Kidney epithelial cell (primary cell): Measurements from ENCODE around the gene FOXF1. TPM values are rescaled to one million over a fixed set of nuclear protein-coding genes. Genes with fewer than 3 reads are reported as not detected.

Source experiments
- DNase-seq: peaks from one replicate; pipeline ENCODE4 v3.0.0-alpha.2; 2010; ENCODE audit warnings: low read depth
- H3K27me3 ChIP-seq: 2 replicates; pipeline ENCODE4 v1.6.0; 2011; ENCODE audit warnings: low read length; ENCODE audit not compliant: control insufficient read depth, insufficient read depth
- H3K36me3 ChIP-seq: 2 replicates; pipeline ENCODE4 v1.5.1; 2011; ENCODE audit warnings: low read length; ENCODE audit not compliant: control insufficient read depth, insufficient read depth
- H3K4me3 ChIP-seq: 2 replicates; pipeline ENCODE4 v1.5.1; 2011; ENCODE audit warnings: low read depth, mild to moderate bottlenecking, control low read depth, low read length
- total RNA-seq: library from RNA; depleted of rRNA; stranded (reverse); fragments of >200 nt; gene quantifications from 2 replicates; pipeline ENCODE4 v1.2.3, GENCODE V29; 2015
- TF ChIP-seq, protein P1 (sequence below): IDR thresholded peaks from 2 replicates; pipeline ENCODE4 v1.5.1; 2011; ENCODE audit warnings: mild to moderate bottlenecking, moderate library complexity, low read length, control low read depth, inconsistent platforms; ENCODE audit not compliant: insufficient read depth, poor library complexity, severe bottlenecking

FOXF1 gene
- total RNA-seq, 1 donor from 2014 or later: not detected

DNA sequence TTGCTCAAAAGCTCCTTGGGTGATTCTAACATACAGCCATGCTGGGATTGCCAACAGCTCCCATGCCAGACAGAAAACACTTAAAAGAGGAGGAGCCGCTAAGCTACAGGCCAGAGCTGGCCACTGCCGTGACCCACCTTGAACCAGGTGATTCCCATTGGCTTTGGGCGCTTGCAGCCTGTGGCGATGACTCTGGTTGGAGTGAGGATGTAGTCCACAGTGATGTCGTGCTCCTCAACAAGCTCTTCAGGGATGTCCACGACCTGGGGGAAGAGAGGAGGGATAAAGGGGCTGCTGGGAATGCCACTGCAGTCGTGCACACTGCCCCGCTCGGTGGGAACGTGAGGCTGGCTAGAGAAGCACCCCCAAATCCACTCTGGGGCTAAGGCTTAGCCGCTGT, 31.2 kb downstream of the FOXF1 start:
- no peaks in the 10 kb centered on the region for H3K27me3 ChIP-seq
- TF ChIP-seq, protein P1, sequence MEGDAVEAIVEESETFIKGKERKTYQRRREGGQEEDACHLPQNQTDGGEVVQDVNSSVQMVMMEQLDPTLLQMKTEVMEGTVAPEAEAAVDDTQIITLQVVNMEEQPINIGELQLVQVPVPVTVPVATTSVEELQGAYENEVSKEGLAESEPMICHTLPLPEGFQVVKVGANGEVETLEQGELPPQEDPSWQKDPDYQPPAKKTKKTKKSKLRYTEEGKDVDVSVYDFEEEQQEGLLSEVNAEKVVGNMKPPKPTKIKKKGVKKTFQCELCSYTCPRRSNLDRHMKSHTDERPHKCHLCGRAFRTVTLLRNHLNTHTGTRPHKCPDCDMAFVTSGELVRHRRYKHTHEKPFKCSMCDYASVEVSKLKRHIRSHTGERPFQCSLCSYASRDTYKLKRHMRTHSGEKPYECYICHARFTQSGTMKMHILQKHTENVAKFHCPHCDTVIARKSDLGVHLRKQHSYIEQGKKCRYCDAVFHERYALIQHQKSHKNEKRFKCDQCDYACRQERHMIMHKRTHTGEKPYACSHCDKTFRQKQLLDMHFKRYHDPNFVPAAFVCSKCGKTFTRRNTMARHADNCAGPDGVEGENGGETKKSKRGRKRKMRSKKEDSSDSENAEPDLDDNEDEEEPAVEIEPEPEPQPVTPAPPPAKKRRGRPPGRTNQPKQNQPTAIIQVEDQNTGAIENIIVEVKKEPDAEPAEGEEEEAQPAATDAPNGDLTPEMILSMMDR: no peak
- DNase-seq: no peak
- peaks cover 1% of the 10 kb centered on the region for H3K36me3 ChIP-seq
- H3K4me3 ChIP-seq: no peak overlapping the region

DNA sequence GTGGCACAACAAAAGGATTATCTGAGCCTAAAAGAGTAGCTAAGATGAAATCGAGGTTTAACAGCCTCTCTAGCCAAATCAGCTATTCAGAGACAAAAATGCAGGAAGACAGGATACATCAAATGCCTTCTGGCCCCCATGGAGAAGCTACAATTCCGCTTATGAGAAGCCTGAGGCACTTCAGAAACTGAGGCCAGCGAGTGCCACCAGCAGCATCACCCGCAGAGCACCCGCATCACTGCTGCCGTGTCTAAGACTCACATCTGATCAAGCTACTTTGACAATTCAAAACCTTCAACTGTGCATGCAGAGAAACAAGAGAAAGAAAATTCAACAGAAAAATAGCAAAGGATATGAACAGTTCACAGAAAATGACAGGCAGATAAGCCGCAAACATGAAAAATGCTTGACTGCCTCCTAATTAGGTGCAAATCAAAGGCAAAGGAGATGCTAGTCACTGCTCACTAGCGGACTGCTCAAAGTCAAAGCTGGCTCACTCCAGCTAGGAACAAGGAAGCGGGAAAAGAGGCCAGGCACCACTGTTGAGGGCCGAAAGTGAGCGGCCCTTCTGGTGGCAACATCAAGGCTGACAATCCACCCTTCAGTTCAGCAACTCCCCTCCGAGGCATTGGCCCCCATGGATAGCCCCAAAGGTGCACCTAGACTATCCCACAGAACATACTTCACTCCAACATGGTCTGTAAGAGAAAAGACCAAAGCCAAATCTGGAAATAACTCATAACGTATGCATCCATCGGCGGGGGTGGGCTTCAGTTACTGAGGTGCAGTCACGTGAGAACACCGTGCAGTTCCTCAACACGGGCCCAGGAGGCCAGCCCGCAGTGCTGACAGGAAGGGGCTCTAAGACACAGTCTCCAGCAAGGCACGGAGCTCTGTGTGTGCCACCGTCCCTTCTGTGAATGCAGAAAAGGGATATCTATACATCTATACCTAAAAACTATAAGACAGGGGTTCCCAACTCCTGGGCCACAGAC, 32.7 kb downstream of the FOXF1 start:
- TF ChIP-seq, protein P1: no peak
- Histone ChIP-seq H3K36me3 (peaks cover 1% of the 10 kb centered on the region), H3K27me3 (no peaks in the 10 kb centered on the region), H3K4me3 (no peak overlapping the region)
- no peak for DNase-seq

DNA sequence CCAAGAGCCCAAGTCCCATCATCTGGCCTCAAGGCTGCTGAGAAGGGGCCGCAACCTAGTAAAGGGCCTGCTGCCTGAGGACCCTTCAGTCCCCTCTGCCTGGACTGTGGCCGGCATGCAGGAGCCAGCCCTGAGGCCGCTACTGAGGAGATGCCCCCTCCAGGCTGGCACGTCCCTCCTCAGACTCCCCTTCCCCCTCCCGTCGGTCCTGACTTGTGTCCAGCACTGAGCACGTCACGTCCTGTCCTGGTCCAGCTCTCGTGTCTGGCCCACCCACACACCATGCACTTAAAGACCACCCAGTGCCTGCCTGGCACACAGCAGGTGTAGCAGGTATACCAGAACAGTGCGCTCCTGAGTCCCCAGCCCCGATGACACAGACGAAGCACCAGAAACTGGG, 35.2 kb downstream of the FOXF1 start:
- Histone ChIP-seq H3K4me3 (no peak overlapping the region), H3K36me3 (no peaks in the 10 kb centered on the region), H3K27me3 (no peaks in the 10 kb centered on the region)
- TF ChIP-seq, protein P1: no peak
- DNase-seq: no peak

DNA sequence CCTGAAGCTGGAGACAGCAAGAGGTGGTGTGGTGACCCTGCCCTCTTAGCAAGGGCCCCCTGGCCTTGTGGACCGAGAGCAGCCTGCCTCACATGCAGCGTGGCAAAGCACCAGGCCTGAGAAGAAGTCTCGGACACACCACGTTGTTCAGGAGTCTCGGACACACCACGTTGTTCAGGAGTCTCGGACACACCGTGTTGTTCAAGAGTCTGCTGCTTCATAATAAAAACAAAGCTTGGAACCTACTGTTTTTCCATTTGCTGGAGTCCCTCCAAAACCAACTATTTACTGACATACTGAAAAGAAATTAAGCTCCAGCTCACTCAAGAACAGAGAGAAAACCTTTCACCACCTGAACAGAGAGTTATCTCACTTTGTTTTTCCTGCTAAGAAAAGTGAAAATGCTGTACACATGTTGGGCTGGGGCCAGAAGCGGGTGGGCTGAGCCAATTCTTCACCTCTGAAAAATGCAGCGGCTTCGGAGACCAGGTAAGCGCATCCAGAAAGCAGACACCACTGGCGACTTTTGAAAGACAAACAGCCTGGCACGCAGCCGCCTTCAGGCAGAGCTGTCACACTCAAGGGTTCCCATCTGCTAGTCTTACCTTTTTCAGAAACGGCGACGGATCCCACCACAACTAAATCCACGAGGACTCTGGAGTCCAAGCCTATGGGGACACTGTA, 35.8 kb downstream of the FOXF1 start:
- Histone ChIP-seq H3K4me3 (no peak overlapping the region), H3K27me3 (no peaks in the 10 kb centered on the region), H3K36me3 (no peaks in the 10 kb centered on the region)
- no peak for DNase-seq
- TF ChIP-seq, protein P1: no peak

DNA sequence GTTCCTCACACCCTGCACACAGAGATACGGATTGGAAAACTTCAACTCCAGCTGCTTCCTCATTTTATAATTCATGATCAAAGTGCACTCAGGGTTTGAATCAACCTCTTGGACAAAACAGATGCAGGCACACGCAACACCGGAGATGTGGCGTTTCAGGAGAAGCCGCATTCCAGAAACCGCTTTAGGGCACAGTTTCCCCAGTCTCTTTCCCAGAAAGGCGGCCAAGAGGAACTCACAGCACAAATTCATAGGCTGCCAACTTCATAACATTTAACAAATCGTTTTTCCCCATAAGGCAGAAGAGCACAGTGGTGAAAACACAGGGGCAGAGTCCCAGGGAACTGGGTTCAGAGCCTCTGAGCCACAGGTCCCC, 36.3 kb downstream of the FOXF1 start:
- TF ChIP-seq, protein P1: no peak
- H3K36me3 ChIP-seq: no peaks in the 10 kb centered on the region
- no peak for DNase-seq
- H3K4me3 ChIP-seq: no peak overlapping the region
- no peaks in the 10 kb centered on the region for H3K27me3 ChIP-seq
